ENCODE results near the gene TMPRSS13.
A peak's percentile ranks its signal among the peaks of the same experiment; 100 is the strongest.

The TMPRSS13 gene

DNA sequence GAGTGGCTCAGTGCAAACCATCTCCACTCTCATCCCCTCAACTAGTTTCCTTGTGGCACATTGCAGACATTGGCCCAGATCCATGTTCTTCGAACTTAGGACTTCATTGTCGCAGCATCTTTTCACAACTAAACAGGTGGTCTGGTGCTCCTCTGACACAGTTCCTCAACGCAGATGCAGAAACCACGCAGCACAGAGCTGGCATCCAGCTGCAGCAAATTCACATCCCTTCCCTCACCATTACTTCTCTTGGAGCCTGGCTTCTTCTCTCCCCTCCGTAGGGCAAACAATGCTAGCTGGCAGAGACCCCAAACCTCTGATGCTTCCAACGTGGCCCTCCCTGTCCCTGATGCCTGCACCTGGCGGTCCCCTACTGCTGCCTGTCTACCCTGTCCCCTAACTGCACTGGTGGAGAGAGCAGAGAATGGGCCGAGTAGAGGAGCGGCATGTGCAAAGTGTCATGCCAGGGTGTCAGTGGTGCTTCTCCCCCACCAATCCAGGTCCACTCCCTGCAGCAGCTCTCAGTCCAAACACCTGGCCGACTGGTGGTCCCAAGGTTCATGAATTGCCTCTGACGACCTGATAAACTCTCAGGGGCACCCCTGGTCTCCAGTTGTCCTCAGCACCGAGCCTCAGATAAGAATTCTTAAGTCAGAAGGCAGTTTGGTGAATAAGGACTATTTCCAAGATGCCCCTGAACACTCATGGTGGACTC lies 18.1 kb downstream of the TMPRSS13 start:
- no peak for DNase-seq

DNA sequence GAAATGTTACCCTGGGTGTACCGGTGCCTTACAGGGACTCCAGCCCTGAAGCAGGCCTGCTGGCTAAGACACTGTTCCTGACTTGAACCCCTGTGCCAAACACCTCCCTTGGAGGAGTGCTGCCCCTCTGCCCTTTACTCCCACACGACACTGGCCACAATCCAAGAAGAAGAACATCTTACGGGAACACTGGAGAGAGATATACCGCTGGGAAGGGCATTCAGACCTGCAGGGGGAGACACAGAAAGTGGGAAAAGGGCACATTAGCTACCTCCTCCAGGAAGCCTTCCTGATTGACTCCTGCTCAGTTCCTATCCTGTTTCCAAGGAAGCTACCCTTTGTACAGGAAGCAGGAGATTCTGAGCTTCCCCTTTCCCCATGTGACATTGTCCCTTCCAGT lies 18.7 kb downstream of the TMPRSS13 start:
- no peak for DNase-seq

- no peak for DNase-seq
These were observed 19.4 kb downstream of the TMPRSS13 start for GRCh38 chr11:117909611-117910382.

- DNase-seq, result no peak
These were observed 20.1 kb downstream of the TMPRSS13 start for GRCh38 chr11:117908959-117909610.

DNA sequence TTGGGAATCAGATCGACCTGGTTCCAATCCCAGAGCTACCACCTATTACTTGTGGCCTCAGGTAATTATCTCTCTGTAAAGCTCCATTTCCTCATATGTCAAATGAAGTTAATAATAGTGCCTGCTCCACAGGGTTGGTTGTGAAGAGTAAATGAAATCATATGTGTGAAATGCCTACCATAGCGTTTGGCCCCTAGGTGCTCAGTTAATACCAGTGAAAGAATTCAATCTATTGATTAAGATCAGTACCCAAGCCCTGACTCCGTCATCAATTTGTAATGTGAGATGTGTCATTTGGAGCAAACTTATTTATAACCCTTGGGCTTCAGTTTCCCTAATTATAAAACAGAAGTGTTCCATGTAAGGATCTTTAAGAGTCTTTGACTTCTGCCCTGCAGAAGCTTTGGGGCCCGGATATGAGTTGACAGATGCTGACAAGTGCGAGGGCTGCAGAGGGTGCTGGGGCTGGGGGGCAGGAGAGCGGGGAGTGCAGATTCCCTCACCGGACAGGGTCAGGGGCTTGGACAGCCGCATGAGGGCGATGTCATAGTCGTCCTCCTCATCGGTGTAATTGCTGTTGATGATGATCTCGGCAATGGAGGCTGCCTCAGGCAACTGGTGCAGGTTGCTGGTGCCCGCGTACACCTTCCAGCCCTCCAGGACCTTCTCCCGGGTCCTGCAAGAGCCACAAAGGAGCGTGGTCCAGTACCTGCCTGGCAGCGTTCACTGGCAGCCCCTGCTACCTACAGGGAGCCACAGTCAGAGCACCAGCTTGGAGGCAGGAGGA lies 20.9 kb downstream of the TMPRSS13 start:
- DNase-seq, result no peak

- DNase-seq, result peak; percentile 72
These were observed 21.7 kb downstream of the TMPRSS13 start for GRCh38 chr11:117907276-117908108.

GRCh38 chr11:117906710-117907109 lies 22.5 kb downstream of the TMPRSS13 start:
- DNase-seq, result no peak

GRCh38 chr11:117906126-117906525 lies 23.1 kb downstream of the TMPRSS13 start:
- no peak for DNase-seq

DNA sequence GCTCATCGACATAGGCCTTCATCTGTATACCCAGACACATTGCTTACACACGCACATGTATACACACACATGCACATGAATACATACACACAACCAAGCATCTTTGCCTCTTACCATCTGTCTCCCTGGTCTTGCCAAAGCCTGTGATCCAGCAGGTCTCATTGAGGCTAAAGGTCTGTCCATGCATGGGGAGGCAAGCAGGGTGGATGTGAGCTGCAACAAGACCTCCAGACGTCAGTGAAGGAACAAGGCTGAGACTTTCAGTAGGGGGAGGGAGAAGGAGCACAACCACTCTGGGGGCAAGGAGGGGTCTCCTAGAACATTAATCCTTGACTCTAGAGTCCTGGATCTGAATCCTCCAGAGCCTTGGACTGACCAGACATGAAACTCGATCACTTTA lies 23.7 kb downstream of the TMPRSS13 start:
- no peak for DNase-seq

- no peak for DNase-seq
These were observed 25.5 kb downstream of the TMPRSS13 start for GRCh38 chr11:117903505-117904382.

DNA sequence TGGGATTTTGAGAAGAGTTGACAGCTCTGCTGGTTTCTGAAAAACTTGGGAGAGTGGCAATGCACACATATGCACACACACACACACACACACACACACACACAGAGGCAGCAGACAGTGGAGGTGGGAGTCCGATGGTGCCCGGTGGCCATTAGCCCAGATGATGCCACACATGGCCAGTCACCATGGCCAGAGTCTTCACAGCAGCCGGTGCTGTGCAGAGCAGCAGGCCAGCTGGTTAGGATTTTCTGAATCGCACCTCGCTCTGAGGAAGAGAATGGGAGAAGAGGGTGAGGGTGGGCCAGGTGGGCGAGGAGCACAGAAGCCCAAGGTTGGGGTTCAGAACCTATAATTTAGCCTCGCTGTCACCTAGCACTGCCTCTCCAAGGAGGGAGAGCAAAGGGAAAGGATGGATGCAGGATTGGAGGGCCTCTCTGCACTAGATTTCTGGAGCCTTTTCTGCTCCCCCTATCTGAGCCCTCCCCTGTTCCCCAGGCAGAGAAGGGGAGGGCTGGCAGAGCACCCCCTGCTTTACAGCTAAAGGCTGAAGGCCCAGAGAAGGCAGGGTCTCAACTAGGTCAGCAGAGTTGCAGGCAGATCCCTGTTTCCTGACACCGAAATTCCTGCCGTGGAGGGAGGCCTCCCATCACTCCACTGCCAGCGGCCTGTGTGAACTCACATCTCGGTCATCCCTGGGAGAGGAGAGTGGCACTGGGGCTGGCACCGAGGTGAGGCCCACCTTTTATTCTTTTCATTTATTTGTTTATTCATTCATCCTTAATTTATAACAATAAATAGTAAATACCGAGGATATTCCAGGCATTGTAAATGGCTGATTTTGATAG lies 27.0 kb downstream of the TMPRSS13 start:
- no peak for DNase-seq

DNA sequence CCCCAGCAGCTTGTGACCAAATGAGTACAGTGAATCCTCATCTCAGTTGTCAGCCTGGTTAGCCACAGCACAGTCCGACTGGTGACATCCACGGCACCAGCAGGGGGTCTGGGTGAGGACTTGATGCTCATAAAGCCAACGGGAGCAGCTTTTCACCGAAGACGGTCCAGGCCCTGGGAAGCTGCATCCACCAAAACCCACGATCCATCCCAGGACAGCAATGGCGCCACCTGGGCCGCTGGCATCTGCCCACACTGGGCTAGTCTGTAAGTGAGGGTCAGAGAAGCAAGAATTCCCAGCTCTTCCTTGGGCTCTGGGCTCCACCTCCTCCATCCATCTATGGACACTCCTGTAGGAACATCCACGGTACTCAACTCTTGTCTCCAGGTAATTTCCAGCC lies 27.6 kb downstream of the TMPRSS13 start:
- no peak for DNase-seq

GRCh38 chr11:117900720-117901440 lies 28.3 kb downstream of the TMPRSS13 start:
- DNase-seq, result no peak

DNA sequence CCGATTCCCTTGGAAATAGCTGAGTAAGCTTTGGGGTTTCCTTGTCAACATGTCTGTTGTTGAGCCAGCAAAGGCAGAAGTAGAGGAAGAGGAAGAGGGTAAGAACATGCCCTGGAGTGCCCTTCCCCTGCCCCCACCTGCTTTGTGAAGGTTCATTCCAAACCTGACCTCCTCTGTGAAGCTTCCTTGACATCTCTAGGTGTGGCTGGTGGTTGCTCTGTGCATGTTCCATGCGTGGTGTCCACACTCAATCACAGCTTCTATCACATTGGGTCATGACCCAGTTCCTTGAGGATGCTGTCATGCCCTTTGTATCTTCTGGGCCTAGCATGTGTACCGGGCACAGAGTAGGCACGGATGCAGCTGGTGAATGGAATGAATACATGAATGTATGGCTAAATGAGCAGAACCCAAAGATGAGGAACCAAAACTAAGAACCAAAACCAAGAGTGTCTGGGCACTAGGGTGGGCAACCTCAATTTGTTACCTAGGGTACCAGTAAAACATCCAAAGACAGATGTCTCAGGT lies 29.0 kb downstream of the TMPRSS13 start:
- no peak for DNase-seq

GRCh38 chr11:117898059-117898458 lies 31.1 kb downstream of the TMPRSS13 start:
- no peak for DNase-seq

- DNase-seq, result no peak
These were observed 36.6 kb downstream of the TMPRSS13 start for GRCh38 chr11:117892651-117893050.

GRCh38 chr11:117891362-117891761 lies 37.8 kb downstream of the TMPRSS13 start:
- DNase-seq, result no peak

DNA sequence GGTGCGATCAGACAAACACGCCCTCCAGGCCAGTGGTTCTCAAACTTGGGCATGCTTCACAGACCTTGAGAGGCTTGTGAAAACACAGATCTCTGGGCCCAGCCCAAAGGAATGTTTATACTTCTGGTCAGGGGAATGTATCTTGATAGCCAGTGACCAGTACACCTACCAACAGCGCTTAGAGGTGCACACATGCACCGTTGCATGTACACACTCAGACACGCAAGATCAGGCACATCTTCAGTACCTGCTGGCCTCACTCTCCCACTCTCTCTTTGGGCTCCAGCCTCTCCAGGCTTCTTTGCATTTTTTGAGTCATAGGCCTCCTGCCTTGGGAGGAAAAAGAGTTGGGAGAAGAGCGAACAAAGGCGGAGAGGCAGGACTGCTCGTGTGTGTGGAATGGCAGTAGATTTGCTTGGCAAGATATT lies 41.0 kb downstream of the TMPRSS13 start:
- no peak for DNase-seq
